ENCODE measurements around the gene MZF1. TPM values are rescaled to one million over a fixed set of nuclear protein-coding genes. Genes with fewer than 3 reads are reported as not detected.

Gene MZF1
- total RNA-seq, 2 experiments from 2014 or later, result 21.0 to 21.1 TPM

DNA sequence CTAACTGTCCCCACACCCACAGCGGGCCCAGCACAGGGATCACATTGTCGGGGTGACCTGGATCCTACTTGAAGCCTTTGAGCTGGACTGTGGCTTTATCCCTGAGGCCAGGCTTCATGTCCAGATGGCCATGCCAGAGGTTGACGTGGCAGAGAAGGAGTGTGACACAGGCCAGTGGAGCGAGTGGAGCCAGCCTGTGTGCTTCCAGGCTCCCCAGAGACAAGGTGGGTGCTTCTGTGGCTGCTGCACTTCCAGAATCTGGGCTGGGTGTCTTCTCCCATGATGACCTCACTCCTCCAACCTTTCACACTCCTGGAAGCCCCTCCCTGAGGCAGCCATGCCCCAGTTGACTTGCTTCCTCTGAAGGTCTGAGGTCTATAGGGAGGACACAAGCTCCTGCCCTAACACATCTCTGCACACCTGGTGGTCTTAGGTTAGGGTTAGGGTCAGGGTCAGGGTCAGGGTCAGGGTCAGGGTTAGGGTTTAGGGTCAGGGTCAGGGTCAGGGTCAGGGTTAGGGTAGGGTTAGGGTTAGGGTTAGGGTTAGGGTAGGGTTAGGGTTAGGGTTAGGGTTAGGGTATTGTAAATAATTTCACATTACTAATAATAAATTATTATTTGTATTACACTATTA, 13.1 kb upstream of the MZF1 start:
- peaks cover 2% of the 10 kb centered on the region for H3K4me1 Mint-ChIP-seq (ENCODE audit: low read depth)
- H3K27ac Mint-ChIP-seq, result no peak overlapping the region
- no peak overlapping the region for H3K4me3 Mint-ChIP-seq
- H3K27me3 Mint-ChIP-seq, result no peaks in the 10 kb centered on the region
- TF ChIP-seq, protein P1, sequence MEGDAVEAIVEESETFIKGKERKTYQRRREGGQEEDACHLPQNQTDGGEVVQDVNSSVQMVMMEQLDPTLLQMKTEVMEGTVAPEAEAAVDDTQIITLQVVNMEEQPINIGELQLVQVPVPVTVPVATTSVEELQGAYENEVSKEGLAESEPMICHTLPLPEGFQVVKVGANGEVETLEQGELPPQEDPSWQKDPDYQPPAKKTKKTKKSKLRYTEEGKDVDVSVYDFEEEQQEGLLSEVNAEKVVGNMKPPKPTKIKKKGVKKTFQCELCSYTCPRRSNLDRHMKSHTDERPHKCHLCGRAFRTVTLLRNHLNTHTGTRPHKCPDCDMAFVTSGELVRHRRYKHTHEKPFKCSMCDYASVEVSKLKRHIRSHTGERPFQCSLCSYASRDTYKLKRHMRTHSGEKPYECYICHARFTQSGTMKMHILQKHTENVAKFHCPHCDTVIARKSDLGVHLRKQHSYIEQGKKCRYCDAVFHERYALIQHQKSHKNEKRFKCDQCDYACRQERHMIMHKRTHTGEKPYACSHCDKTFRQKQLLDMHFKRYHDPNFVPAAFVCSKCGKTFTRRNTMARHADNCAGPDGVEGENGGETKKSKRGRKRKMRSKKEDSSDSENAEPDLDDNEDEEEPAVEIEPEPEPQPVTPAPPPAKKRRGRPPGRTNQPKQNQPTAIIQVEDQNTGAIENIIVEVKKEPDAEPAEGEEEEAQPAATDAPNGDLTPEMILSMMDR (IDR thresholded peaks at IDR 0.05), result no peak
- POLR2A ChIA-PET, result no interaction called here
- H3K27ac ChIP-seq (ENCODE audit: low read depth in 1 of 2, low read length in 2 of 2), result no peak overlapping the region
- peaks cover 21% of the 10 kb centered on the region for H3K36me3 ChIP-seq (ENCODE audit: insufficient read depth, low read length)
- H3K4me1 ChIP-seq (ENCODE audit: insufficient read depth, low read length), result peaks cover 3% of the 10 kb centered on the region
- intact Hi-C loops (cut with DNase I, micrococcal nuclease), result no loop called here
- no peaks in the 10 kb centered on the region for H3K9me3 ChIP-seq (ENCODE audit: control insufficient read depth in 1 of 2, insufficient read depth in 1 of 2, low read length in 2 of 2)
- peaks cover 15% of the 10 kb centered on the region for H3K36me3 Mint-ChIP-seq (ENCODE audit: low read depth)
- H3K4me3 ChIP-seq (ENCODE audit: low read length), result no peak overlapping the region
- CTCF ChIA-PET, result no interaction called here
- DNase-seq (no peak), ATAC-seq (ENCODE audit: poor library complexity) (no peak)
- H3K27me3 ChIP-seq (ENCODE audit: control insufficient read depth in 1 of 2, insufficient read depth in 2 of 2, low read length in 2 of 2), result no peaks in the 10 kb centered on the region
- no peaks in the 10 kb centered on the region for H3K9me3 Mint-ChIP-seq

DNA sequence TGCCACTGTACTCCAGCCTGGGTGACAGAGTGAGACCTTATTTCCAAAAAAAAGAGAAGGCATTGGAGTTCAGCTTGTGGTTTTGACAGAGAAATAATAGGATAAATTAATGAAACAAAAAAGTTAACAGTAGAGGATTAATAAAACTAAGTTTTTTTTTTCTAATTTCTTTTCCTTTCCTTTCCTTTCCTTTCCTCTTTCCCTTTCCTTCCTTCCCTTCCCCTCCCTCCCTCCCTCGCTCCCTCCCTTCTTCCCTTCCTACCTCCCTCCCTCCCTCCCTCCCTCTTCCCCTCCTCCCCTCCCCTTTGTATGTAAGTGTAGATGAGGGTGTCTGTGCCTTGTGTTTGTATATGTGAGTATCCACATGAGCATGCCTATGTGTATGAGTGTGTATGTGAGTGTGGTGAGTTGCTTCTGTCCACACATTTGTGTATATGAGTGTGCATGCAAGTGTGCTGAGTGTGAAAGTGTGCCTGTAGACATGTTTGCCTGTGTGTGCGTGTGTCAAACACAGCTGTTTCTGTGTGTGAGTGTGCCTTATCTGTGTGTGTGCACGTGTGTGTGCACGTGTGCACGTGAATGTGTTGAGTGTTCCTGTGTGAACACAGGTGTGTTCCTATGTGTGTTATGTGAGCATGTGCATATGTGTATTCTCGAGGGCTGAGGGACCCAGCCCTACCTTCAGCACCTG, 12.5 kb upstream of the MZF1 start:
- no peak overlapping the region for H3K27ac ChIP-seq (ENCODE audit: low read depth in 1 of 2, low read length in 2 of 2)
- no peaks in the 10 kb centered on the region for H3K9me3 ChIP-seq (ENCODE audit: control insufficient read depth in 1 of 2, insufficient read depth in 1 of 2, low read length in 2 of 2)
- H3K36me3 Mint-ChIP-seq (ENCODE audit: low read depth), result peaks cover 17% of the 10 kb centered on the region
- no peaks in the 10 kb centered on the region for H3K27me3 ChIP-seq (ENCODE audit: control insufficient read depth in 1 of 2, insufficient read depth in 2 of 2, low read length in 2 of 2)
- peaks cover 9% of the 10 kb centered on the region for H3K4me1 ChIP-seq (ENCODE audit: insufficient read depth, low read length)
- TF ChIP-seq, protein P1 (IDR thresholded peaks at IDR 0.05), result no peak
- peaks cover 8% of the 10 kb centered on the region for H3K4me1 Mint-ChIP-seq (ENCODE audit: low read depth)
- peaks cover 21% of the 10 kb centered on the region for H3K36me3 ChIP-seq (ENCODE audit: insufficient read depth, low read length)
- intact Hi-C loops (cut with DNase I, micrococcal nuclease), result no loop called here
- ChIA-PET CTCF (no interaction called here), POLR2A (no interaction called here)
- no peak overlapping the region for H3K4me3 ChIP-seq (ENCODE audit: low read length)
- no peaks in the 10 kb centered on the region for H3K27me3 Mint-ChIP-seq
- H3K27ac Mint-ChIP-seq, result no peak overlapping the region
- no peak overlapping the region for H3K4me3 Mint-ChIP-seq
- ATAC-seq (ENCODE audit: poor library complexity) (no peak), DNase-seq (no peak)
- H3K9me3 Mint-ChIP-seq, result no peaks in the 10 kb centered on the region

DNA sequence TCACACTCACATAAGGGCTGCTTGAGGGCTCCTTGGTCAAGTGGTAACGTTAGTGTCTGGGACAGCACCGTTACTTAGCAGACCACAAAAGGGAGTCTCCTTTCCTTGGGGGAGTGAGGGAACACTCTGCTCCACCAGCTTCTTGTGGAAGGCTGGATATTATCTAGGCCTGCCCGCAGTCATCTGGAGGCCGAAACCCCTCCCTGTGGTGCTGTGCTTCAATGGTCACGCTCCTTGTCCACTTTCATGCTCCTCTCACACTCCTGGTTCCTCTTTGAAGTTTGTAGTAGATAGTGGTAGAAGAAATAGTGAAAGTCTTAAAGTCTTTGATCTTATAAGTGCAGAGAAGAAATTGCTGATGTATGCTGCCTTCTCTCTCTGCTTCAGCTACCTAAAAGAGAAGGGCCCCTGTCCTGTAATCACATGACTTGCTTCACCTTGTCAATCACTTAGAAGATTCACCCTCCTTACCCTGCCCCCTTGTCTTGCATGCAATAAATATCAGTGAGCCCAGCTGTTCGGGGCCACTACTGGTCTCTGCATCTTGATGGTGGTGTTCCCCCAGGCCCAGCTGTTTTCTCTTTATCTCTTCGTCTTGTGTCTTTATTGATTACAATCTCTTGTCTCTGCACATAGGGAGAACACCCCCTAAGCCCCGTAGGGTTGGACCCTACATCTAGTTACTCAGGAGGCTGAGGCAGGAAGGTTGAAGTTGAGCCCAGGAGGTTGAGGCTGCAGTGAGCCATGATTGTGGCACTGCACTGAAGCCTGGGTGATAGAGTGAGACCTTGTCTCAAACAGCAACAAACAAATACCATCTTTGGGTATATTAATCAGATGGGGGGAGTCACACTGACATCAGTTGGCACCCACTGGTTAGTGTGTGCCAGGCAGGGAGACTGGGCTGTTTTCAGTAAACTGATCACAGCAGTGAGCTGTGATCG, 11.6 kb upstream of the MZF1 start:
- peaks cover 9% of the 10 kb centered on the region for H3K4me1 Mint-ChIP-seq (ENCODE audit: low read depth)
- no peak for DNase-seq
- POLR2A ChIA-PET, result no interaction called here

More for the DNA sequence above, 11.6 kb upstream of the MZF1 start:
- Mint-ChIP-seq H3K9me3 (no peaks in the 10 kb centered on the region), H3K27me3 (no peaks in the 10 kb centered on the region), H3K4me3 (no peak overlapping the region), H3K27ac (no peak overlapping the region), H3K36me3 (ENCODE audit: low read depth) (peaks cover 17% of the 10 kb centered on the region)
- intact Hi-C loops (cut with DNase I, micrococcal nuclease), result no loop called here
- H3K27ac ChIP-seq (ENCODE audit: low read depth in 1 of 2, low read length in 2 of 2), result no peak overlapping the region
- no peak for ATAC-seq (ENCODE audit: poor library complexity)
- H3K4me1 ChIP-seq (ENCODE audit: insufficient read depth, low read length), result peaks cover 9% of the 10 kb centered on the region
- H3K36me3 ChIP-seq (ENCODE audit: insufficient read depth, low read length), result peaks cover 21% of the 10 kb centered on the region
- no peaks in the 10 kb centered on the region for H3K9me3 ChIP-seq (ENCODE audit: control insufficient read depth in 1 of 2, insufficient read depth in 1 of 2, low read length in 2 of 2)
- TF ChIP-seq, protein P1 (IDR thresholded peaks at IDR 0.05), result no peak
- no peak overlapping the region for H3K4me3 ChIP-seq (ENCODE audit: low read length)
- CTCF ChIA-PET, result no interaction called here
- no peaks in the 10 kb centered on the region for H3K27me3 ChIP-seq (ENCODE audit: control insufficient read depth in 1 of 2, insufficient read depth in 2 of 2, low read length in 2 of 2)
